Liver (tissue), 9 donors: ENCODE results near the gene VAPB. TPM values are rescaled to one million over a fixed set of nuclear protein-coding genes. Genes with fewer than 3 reads are reported as not detected.

Source experiments
- DNase-seq: peaks from one replicate; pipeline ENCODE4 v3.0.0-alpha.2; 2017; ENCODE audit warnings: low spot score
- H3K27ac ChIP-seq, 2 donors: one replicate each; pipeline ENCODE4 v1.7.0; 2013; ENCODE audit warnings: inconsistent platforms in 2 of 2, low read length in 2 of 2, control low read depth in 1 of 2, low read depth in 1 of 2, mild to moderate bottlenecking in 1 of 2
- H3K27me3 ChIP-seq, 4 donors: one replicate each; pipeline versions ENCODE4 v1.6.1 to v1.7.0; 2013; ENCODE audit warnings: low read length in 3 of 4, inconsistent platforms in 1 of 4, mild to moderate bottlenecking in 1 of 4, moderate library complexity in 1 of 4; ENCODE audit not compliant: control insufficient read depth in 4 of 4, insufficient read depth in 4 of 4
- H3K36me3 ChIP-seq, 4 donors: one replicate each; pipeline versions ENCODE4 v1.6.1 to v1.7.0; 2013; ENCODE audit warnings: low read length in 3 of 4, mild to moderate bottlenecking in 3 of 4, low read depth in 1 of 4, moderate library complexity in 1 of 4; ENCODE audit not compliant: control insufficient read depth in 4 of 4, insufficient read depth in 3 of 4
- H3K4me1 ChIP-seq, 4 donors: one replicate each; pipeline versions ENCODE4 v1.6.1 to v1.7.0; 2013; ENCODE audit warnings: low read length in 3 of 4, mild to moderate bottlenecking in 3 of 4, moderate library complexity in 1 of 4; ENCODE audit not compliant: control insufficient read depth in 4 of 4, insufficient read depth in 4 of 4
- H3K4me3 ChIP-seq, 3 donors: one replicate each; pipeline versions ENCODE4 v1.6.1 to v1.7.0; 2013; ENCODE audit warnings: low read length in 3 of 3, control low read depth in 1 of 3, low read depth in 1 of 3, mild to moderate bottlenecking in 1 of 3
- H3K9ac ChIP-seq, 2 donors: one replicate each; pipeline ENCODE4 v1.7.0; 2013; ENCODE audit warnings: low read length in 2 of 2, mild to moderate bottlenecking in 2 of 2, moderate library complexity in 2 of 2, control low read depth in 1 of 2, low read depth in 1 of 2
- H3K9me3 ChIP-seq, 4 donors: one replicate each; pipeline versions ENCODE4 v1.6.1 to v1.7.0; 2013; ENCODE audit warnings: low read length in 3 of 4; ENCODE audit not compliant: control insufficient read depth in 4 of 4
- EGR1 ChIP-seq, 2 donors: IDR thresholded peaks; 2 replicates each; pipeline ENCODE4 v1.6.1; 2016 to 2018; ENCODE audit warnings: antibody characterized with exemption in 2 of 2, low read depth in 2 of 2
- FOXA1 ChIP-seq: IDR thresholded peaks from 2 replicates; pipeline ENCODE4 v1.6.1; 2016; ENCODE audit warnings: antibody characterized with exemption
- FOXA2 ChIP-seq: IDR thresholded peaks from 2 replicates; pipeline ENCODE4 v1.6.1; 2016; ENCODE audit warnings: antibody characterized with exemption
- GABPA ChIP-seq, 2 donors: IDR thresholded peaks in 1 of 2; conservative IDR thresholded peaks in 1 of 2; 2 replicates each; pipeline ENCODE4 v1.6.1; 2016; ENCODE audit warnings: antibody characterized with exemption in 2 of 2, mild to moderate bottlenecking in 1 of 2, moderate library complexity in 1 of 2
- HNF4A ChIP-seq, 2 donors: conservative IDR thresholded peaks; 2 replicates each; pipeline ENCODE4 v1.6.1; 2016; ENCODE audit warnings: antibody characterized with exemption in 2 of 2, mild to moderate bottlenecking in 2 of 2
- HNF4G ChIP-seq: IDR thresholded peaks from 2 replicates; pipeline ENCODE4 v1.6.1; 2016; ENCODE audit warnings: antibody characterized with exemption
- JUND ChIP-seq, 2 donors: IDR thresholded peaks; 2 replicates each; pipeline ENCODE4 v1.6.1; 2016; ENCODE audit warnings: antibody characterized with exemption in 2 of 2
- NR2F2 ChIP-seq: IDR thresholded peaks from 2 replicates; pipeline ENCODE4 v1.6.1; 2016; ENCODE audit warnings: antibody characterized with exemption
- RAD21 ChIP-seq, 2 donors: IDR thresholded peaks; 2 replicates each; pipeline ENCODE4 v1.6.1; 2016; ENCODE audit warnings: antibody characterized with exemption in 2 of 2, mild to moderate bottlenecking in 2 of 2
- RXRA ChIP-seq, 2 donors: IDR thresholded peaks; 2 replicates each; pipeline ENCODE4 v1.6.1; 2017 to 2018; ENCODE audit warnings: antibody characterized with exemption in 2 of 2, mild to moderate bottlenecking in 1 of 2
- SP1 ChIP-seq: IDR thresholded peaks from 2 replicates; pipeline ENCODE4 v1.6.1; 2018; ENCODE audit warnings: antibody characterized with exemption, mild to moderate bottlenecking
- TAF1 ChIP-seq: conservative IDR thresholded peaks from 2 replicates; pipeline ENCODE4 v1.6.1; 2016; ENCODE audit warnings: antibody characterized with exemption, mild to moderate bottlenecking
- YY1 ChIP-seq: IDR thresholded peaks from 2 replicates; pipeline ENCODE4 v1.6.1; 2016; ENCODE audit warnings: antibody characterized with exemption, mild to moderate bottlenecking
- WGBS: extraction: QIAGEN DNeasy Blood & Tissue Kit; methylation state at CpG from one replicate; pipeline ENCODE4 v1.1.7; 2013; 5-methylcytosine and 5-hydroxymethylcytosine counted together
- polyA plus RNA-seq, 2 donors: library from polyadenylated mRNA; stranded (reverse) in 1 of 2; unstranded in 1 of 2; fragments of 200-250 nt in 1 of 2; fragments of >200 nt in 1 of 2; fragmentation: Nextera tagmentation in 1 of 2; extraction: Ambion mirVana in 1 of 2; gene quantifications; one replicate each; pipeline versions ENCODE4 v1.2.1 to v1.2.3, GENCODE V29; 2013 to 2015
- total RNA-seq, 2 donors: library from RNA; depleted of rRNA; stranded (reverse); fragments of >200 nt; gene quantifications; one replicate each; pipeline ENCODE4 v1.2.3, GENCODE V29; 2014
- TF ChIP-seq, protein P1 (sequence below): IDR thresholded peaks from 2 replicates; pipeline ENCODE4 v1.6.1; 2016; ENCODE audit warnings: antibody characterized with exemption
- TF ChIP-seq, protein P2 (sequence below): fragments of 150-350 bp; IDR thresholded peaks from 2 replicates; pipeline ENCODE4 v1.5.1; 2017; ENCODE audit warnings: improper control_type of control experiment, low read depth, low read length; ENCODE audit not compliant: missing input control
- TF ChIP-seq, protein P3 (sequence below): IDR thresholded peaks from 2 replicates; pipeline ENCODE4 v1.6.1; 2016; ENCODE audit warnings: antibody characterized with exemption
- TF ChIP-seq, protein P4 (sequence below): IDR thresholded peaks from 2 replicates; pipeline ENCODE4 v1.6.1; 2016; ENCODE audit warnings: antibody characterized with exemption, mild to moderate bottlenecking
- TF ChIP-seq, protein P5 (sequence below): IDR thresholded peaks from 2 replicates; pipeline ENCODE4 v1.6.1; 2016; ENCODE audit warnings: antibody characterized with exemption
- donor health status: healthy.
- donor health status: healthy.
- donor health status: healthy.
- donor health status: healthy.
- donor health status: healthy.

VAPB gene
- total and polyA plus RNA-seq, 4 donors: 12.2 to 21.7 (median 18.5) TPM

DNA sequence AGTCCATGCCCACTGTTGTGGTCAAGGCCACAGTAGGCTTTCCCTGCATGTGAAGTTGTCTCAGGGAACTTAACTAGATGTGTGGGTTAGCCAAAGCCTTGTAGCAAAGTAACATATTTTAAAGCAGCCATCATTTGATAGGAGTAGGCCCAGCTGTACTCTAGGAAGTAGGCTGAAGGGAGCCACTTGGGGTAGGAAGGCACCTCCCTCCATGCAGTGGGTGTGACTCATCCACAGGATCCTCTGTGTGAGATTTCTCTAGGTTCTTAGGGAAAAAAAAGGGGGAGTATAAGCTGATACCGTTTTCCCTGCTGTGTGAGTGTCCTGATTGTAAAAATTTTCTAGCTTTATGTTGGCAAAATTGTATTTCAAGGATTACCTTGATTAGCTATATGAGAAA, 44.7 kb downstream of the VAPB start:
- no peaks in the 10 kb centered on the region for H3K27me3 ChIP-seq
- H3K36me3 ChIP-seq: peaks cover 0 to 2% (median 0%) of the 10 kb centered on the region in 4 donors
- peaks cover 22 to 43% (median 31%) of the 10 kb centered on the region in 4 donors for H3K4me1 ChIP-seq
- WGBS: 75% methylated on average over 1 of the region's 1 CpG
- TF ChIP-seq, protein P1, sequence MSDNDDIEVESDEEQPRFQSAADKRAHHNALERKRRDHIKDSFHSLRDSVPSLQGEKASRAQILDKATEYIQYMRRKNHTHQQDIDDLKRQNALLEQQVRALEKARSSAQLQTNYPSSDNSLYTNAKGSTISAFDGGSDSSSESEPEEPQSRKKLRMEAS: no peak
- TF ChIP-seq, protein P2, sequence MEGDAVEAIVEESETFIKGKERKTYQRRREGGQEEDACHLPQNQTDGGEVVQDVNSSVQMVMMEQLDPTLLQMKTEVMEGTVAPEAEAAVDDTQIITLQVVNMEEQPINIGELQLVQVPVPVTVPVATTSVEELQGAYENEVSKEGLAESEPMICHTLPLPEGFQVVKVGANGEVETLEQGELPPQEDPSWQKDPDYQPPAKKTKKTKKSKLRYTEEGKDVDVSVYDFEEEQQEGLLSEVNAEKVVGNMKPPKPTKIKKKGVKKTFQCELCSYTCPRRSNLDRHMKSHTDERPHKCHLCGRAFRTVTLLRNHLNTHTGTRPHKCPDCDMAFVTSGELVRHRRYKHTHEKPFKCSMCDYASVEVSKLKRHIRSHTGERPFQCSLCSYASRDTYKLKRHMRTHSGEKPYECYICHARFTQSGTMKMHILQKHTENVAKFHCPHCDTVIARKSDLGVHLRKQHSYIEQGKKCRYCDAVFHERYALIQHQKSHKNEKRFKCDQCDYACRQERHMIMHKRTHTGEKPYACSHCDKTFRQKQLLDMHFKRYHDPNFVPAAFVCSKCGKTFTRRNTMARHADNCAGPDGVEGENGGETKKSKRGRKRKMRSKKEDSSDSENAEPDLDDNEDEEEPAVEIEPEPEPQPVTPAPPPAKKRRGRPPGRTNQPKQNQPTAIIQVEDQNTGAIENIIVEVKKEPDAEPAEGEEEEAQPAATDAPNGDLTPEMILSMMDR: no peak
- TF ChIP-seq, protein P3, sequence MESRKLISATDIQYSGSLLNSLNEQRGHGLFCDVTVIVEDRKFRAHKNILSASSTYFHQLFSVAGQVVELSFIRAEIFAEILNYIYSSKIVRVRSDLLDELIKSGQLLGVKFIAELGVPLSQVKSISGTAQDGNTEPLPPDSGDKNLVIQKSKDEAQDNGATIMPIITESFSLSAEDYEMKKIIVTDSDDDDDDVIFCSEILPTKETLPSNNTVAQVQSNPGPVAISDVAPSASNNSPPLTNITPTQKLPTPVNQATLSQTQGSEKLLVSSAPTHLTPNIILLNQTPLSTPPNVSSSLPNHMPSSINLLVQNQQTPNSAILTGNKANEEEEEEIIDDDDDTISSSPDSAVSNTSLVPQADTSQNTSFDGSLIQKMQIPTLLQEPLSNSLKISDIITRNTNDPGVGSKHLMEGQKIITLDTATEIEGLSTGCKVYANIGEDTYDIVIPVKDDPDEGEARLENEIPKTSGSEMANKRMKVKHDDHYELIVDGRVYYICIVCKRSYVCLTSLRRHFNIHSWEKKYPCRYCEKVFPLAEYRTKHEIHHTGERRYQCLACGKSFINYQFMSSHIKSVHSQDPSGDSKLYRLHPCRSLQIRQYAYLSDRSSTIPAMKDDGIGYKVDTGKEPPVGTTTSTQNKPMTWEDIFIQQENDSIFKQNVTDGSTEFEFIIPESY: no peak
- TF ChIP-seq HNF4G (no peak), SP1 (no peak), NR2F2 (no peak), FOXA1 (no peak), JUND (IDR thresholded peaks at IDR 0.05) (no peak), RAD21 (IDR thresholded peaks at IDR 0.05) (no peak), GABPA (IDR thresholded peaks at IDR 0.05 in 1 of 2, conservative IDR thresholded peaks at IDR 0.05 in 1 of 2) (no peak), TAF1 (no peak), EGR1 (IDR thresholded peaks at IDR 0.05; ENCODE audit: low read depth in 2 of 2) (no peak), FOXA2 (no peak), HNF4A (conservative IDR thresholded peaks at IDR 0.05) (no peak), YY1 (no peak), RXRA (IDR thresholded peaks at IDR 0.05) (no peak)
- TF ChIP-seq, protein P4, sequence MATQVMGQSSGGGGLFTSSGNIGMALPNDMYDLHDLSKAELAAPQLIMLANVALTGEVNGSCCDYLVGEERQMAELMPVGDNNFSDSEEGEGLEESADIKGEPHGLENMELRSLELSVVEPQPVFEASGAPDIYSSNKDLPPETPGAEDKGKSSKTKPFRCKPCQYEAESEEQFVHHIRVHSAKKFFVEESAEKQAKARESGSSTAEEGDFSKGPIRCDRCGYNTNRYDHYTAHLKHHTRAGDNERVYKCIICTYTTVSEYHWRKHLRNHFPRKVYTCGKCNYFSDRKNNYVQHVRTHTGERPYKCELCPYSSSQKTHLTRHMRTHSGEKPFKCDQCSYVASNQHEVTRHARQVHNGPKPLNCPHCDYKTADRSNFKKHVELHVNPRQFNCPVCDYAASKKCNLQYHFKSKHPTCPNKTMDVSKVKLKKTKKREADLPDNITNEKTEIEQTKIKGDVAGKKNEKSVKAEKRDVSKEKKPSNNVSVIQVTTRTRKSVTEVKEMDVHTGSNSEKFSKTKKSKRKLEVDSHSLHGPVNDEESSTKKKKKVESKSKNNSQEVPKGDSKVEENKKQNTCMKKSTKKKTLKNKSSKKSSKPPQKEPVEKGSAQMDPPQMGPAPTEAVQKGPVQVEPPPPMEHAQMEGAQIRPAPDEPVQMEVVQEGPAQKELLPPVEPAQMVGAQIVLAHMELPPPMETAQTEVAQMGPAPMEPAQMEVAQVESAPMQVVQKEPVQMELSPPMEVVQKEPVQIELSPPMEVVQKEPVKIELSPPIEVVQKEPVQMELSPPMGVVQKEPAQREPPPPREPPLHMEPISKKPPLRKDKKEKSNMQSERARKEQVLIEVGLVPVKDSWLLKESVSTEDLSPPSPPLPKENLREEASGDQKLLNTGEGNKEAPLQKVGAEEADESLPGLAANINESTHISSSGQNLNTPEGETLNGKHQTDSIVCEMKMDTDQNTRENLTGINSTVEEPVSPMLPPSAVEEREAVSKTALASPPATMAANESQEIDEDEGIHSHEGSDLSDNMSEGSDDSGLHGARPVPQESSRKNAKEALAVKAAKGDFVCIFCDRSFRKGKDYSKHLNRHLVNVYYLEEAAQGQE: no peak
- TF ChIP-seq, protein P5, sequence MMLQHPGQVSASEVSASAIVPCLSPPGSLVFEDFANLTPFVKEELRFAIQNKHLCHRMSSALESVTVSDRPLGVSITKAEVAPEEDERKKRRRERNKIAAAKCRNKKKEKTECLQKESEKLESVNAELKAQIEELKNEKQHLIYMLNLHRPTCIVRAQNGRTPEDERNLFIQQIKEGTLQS: no peak
- no peak overlapping the region for H3K4me3 ChIP-seq
- H3K9me3 ChIP-seq: no peaks in the 10 kb centered on the region
- H3K27ac ChIP-seq: no peak overlapping the region
- DNase-seq: no peak
- no peak overlapping the region for H3K9ac ChIP-seq
